OCI-LY7 (cell line): Measurements from ENCODE around the gene CABP1. TPM values are rescaled to one million over a fixed set of nuclear protein-coding genes. Genes with fewer than 3 reads are reported as not detected.

ENCODE experiments used
- BruUV-seq: library from RNA; stranded (reverse); fragments of 400-500 nt; replicated peaks from 2 replicates; lab custom pipeline; 2021; lab: Mats Ljungman, UMichigan
- CTCF ChIA-PET: fragments of 300-600 bp; sonication (Branson Sonifier 250); formaldehyde crosslinking; loops from one replicate; lab custom pipeline; 2022; ENCODE audit warnings: antibody characterized with exemption; ENCODE audit not compliant: unreplicated experiment; lab: Charles Lee
- POLR2A ChIA-PET: fragments of 300-600 bp; sonication (Branson Sonifier 250); formaldehyde crosslinking; loops from one replicate; lab custom pipeline; 2022; ENCODE audit warnings: antibody characterized with exemption; lab: Charles Lee
- DNase-seq: peaks from one replicate; pipeline ENCODE4 v3.0.0-alpha.2; 2015; ENCODE audit warnings: low spot score
- H2AFZ ChIP-seq: fragments of 200-600 bp; sonication (generic), shearing (Covaris generic); 2 replicates; pipeline ENCODE4 v1.6.1; 2014; ENCODE audit warnings: mild to moderate bottlenecking, antibody characterized with exemption, low read length, moderate library complexity
- H3K27ac ChIP-seq: fragments of 200-600 bp; sonication (generic); 2 replicates; pipeline ENCODE4 v1.5.1; 2014; ENCODE audit warnings: mixed run types, low read depth, mild to moderate bottlenecking, moderate library complexity, low read length, inconsistent platforms; ENCODE audit not compliant: poor library complexity, severe bottlenecking
- H3K36me3 ChIP-seq: fragments of 200-600 bp; sonication (generic); 2 replicates; pipeline ENCODE4 v1.6.1; 2014; ENCODE audit warnings: mild to moderate bottlenecking, antibody characterized with exemption, low read length, moderate library complexity, mixed read lengths; ENCODE audit not compliant: insufficient read depth
- H3K4me1 ChIP-seq: fragments of 200-600 bp; sonication (generic); 2 replicates; pipeline ENCODE4 v1.5.1; 2014; ENCODE audit warnings: mild to moderate bottlenecking, low read length; ENCODE audit not compliant: insufficient read depth, poor library complexity, severe bottlenecking
- H3K4me2 ChIP-seq: fragments of 200-600 bp; sonication (generic); 2 replicates; pipeline ENCODE4 v1.6.1; 2014; ENCODE audit warnings: mild to moderate bottlenecking, low read length
- H3K4me3 ChIP-seq: fragments of 200-600 bp; sonication (generic); 2 replicates; pipeline ENCODE4 v1.5.1; 2014; ENCODE audit warnings: mild to moderate bottlenecking, low read depth, low read length; ENCODE audit not compliant: poor library complexity, severe bottlenecking
- H3K79me2 ChIP-seq: fragments of 200-600 bp; sonication (generic); 2 replicates; pipeline ENCODE4 v1.6.1; 2016; ENCODE audit warnings: low read depth, mild to moderate bottlenecking, low read length, moderate library complexity, mixed read lengths; ENCODE audit not compliant: insufficient read depth
- H3K9me2 ChIP-seq: fragments of 200-600 bp; sonication (generic); 2 replicates; pipeline ENCODE4 v1.6.1; 2016; ENCODE audit warnings: mild to moderate bottlenecking, low read length, mixed read lengths; ENCODE audit not compliant: insufficient read depth
- H3K9me3 ChIP-seq: fragments of 200-600 bp; sonication (generic); 2 replicates; pipeline ENCODE4 v1.6.1; 2014; ENCODE audit warnings: mild to moderate bottlenecking, mixed run types, low read length, mixed read lengths
- H4K20me1 ChIP-seq: fragments of 200-600 bp; sonication (generic); 2 replicates; pipeline ENCODE4 v1.6.1; 2014; ENCODE audit warnings: mild to moderate bottlenecking, antibody characterized with exemption, low read length, moderate library complexity, mixed read lengths; ENCODE audit not compliant: insufficient read depth
- CTCF ChIP-seq: fragments of 200-600 bp; sonication (generic); conservative IDR thresholded peaks from 2 replicates; pipeline ENCODE4 v1.5.1; 2014; ENCODE audit warnings: mild to moderate bottlenecking, antibody characterized with exemption, low read length, moderate library complexity, mixed read lengths
- EZH2phosphoT487 ChIP-seq: fragments of 200-600 bp; sonication (generic); IDR thresholded peaks from 2 replicates; pipeline ENCODE4 v1.6.1; 2018; ENCODE audit warnings: low read depth, borderline replicate concordance, mild to moderate bottlenecking, mixed run types, antibody characterized with exemption, low read length, moderate library complexity, mixed read lengths
- intact Hi-C: fragments of 100-400 bp; cut with micrococcal nuclease; formaldehyde crosslinking; loops from one replicate; pipeline ENCODE4 v1.10.0; 2022; ENCODE audit not compliant: unreplicated experiment
- total RNA-seq, 2 experiments: library from RNA; depleted of rRNA in 1 of 2; stranded (reverse); fragments of >200 nt in 1 of 2; shearing (Covaris generic) in 1 of 2; gene quantifications; 2 replicates each; pipeline ENCODE4 v1.2.3, GENCODE V29; 2014 to 2022

Gene CABP1
- total RNA-seq, 2 experiments from 2014 or later = 0.79 to 3.8 TPM

GRCh38 chr12:120654656-120655055, 14.2 kb downstream of the CABP1 start:
- Histone ChIP-seq H3K27ac (no peak overlapping the region), H3K9me3 (no peaks in the 10 kb centered on the region), H4K20me1 (no peaks in the 10 kb centered on the region), H3K9me2 (no peaks in the 10 kb centered on the region), H3K4me1 (peaks cover 20% of the 10 kb centered on the region), H3K4me3 (no peak overlapping the region), H2AFZ (no peak overlapping the region), H3K36me3 (no peaks in the 10 kb centered on the region), H3K4me2 (no peak overlapping the region), H3K79me2 (no peaks in the 10 kb centered on the region)
- ChIA-PET CTCF (no interaction called here), POLR2A (no interaction called here)
- intact Hi-C loops = no loop called here
- TF ChIP-seq CTCF = no peak
- TF ChIP-seq EZH2phosphoT487 = no peak
- DNase-seq = no peak
- BruUV-seq = no TSS peak

- Histone ChIP-seq H4K20me1 (no peaks in the 10 kb centered on the region), H2AFZ (no peak overlapping the region), H3K9me2 (no peaks in the 10 kb centered on the region), H3K9me3 (no peaks in the 10 kb centered on the region), H3K4me3 (no peak overlapping the region), H3K36me3 (no peaks in the 10 kb centered on the region), H3K4me1 (peaks cover 15% of the 10 kb centered on the region), H3K79me2 (no peaks in the 10 kb centered on the region), H3K4me2 (no peak overlapping the region), H3K27ac (no peak overlapping the region)
- no TSS peak for BruUV-seq
- CTCF ChIA-PET = no interaction called here
- POLR2A ChIA-PET = interaction anchor here (0.6 to 1.3 kb wide), 2 partner anchors 10 to 831 kb away, joined by 4 read pairs; no protein-coding TSS in a partner anchor
- no peak for DNase-seq
- TF ChIP-seq EZH2phosphoT487 = no peak
- no peak for TF ChIP-seq CTCF
- intact Hi-C loops = no loop called here
These were observed 15.6 kb downstream of the CABP1 start for GRCh38 chr12:120656008-120656407.

- H3K79me2 ChIP-seq = no peaks in the 10 kb centered on the region
- POLR2A ChIA-PET = interaction anchor here (0.6 to 0.9 kb wide), 2 partner anchors 10 to 22 kb away, joined by 3 to 4 read pairs; no protein-coding TSS in a partner anchor
- H3K4me1 ChIP-seq = peaks cover 24% of the 10 kb centered on the region
- CTCF ChIA-PET = interaction anchor here (0.8 to 1.1 kb wide), 2 partner anchors 9 to 32 kb away, joined by 3 to 5 read pairs; no protein-coding TSS in a partner anchor
- no peak for DNase-seq
- H3K27ac ChIP-seq = no peak overlapping the region
- intact Hi-C loops = no loop called here
- H4K20me1 ChIP-seq = no peaks in the 10 kb centered on the region
- no peaks in the 10 kb centered on the region for H3K9me2 ChIP-seq
- no TSS peak for BruUV-seq
- no peak overlapping the region for H2AFZ ChIP-seq
- no peak overlapping the region for H3K4me2 ChIP-seq
- TF ChIP-seq CTCF (no peak), EZH2phosphoT487 (no peak)
- no peak overlapping the region for H3K4me3 ChIP-seq
- no peaks in the 10 kb centered on the region for H3K9me3 ChIP-seq
- H3K36me3 ChIP-seq = no peaks in the 10 kb centered on the region
These were observed 18.1 kb downstream of the CABP1 start for GRCh38 chr12:120658286-120659150.
